CD14-positive monocyte (primary cell): ENCODE results near the gene TMEM59L. TPM values are rescaled to one million over a fixed set of nuclear protein-coding genes. Genes with fewer than 3 reads are reported as not detected.

ENCODE experiments used
- DNase-seq, 3 donors: peaks; one replicate each; pipeline ENCODE4 v3.0.0-alpha.2; 2011 to 2022
- H2AFZ ChIP-seq: 2 replicates; pipeline ENCODE4 v1.6.0; 2012; ENCODE audit warnings: mild to moderate bottlenecking, low read depth, low read length, inconsistent platforms; ENCODE audit not compliant: insufficient read depth, poor library complexity, severe bottlenecking
- H3K27ac ChIP-seq, 2 donors: 1 replicate in 1 of 2; 2 replicates in 1 of 2; pipeline ENCODE4 v1.5.1; 2012 to 2013; ENCODE audit warnings: low read length in 2 of 2, control low read depth in 1 of 2, inconsistent platforms in 1 of 2, low read depth in 1 of 2, mild to moderate bottlenecking in 1 of 2
- H3K27me3 ChIP-seq, 2 donors: one replicate each; pipeline versions ENCODE4 v1.6.0 to v1.6.1; 2011 to 2013; ENCODE audit warnings: low read length in 2 of 2; ENCODE audit not compliant: control insufficient read depth in 2 of 2, insufficient read depth in 2 of 2
- H3K36me3 ChIP-seq, 2 donors: replicated peaks in 1 of 2; 1 replicate in 1 of 2; 2 replicates in 1 of 2; pipeline versions ENCODE4 v1.5.1 to v1.6.1; 2012 to 2013; ENCODE audit warnings: low read length in 2 of 2, control low read depth in 1 of 2, inconsistent platforms in 1 of 2, mild to moderate bottlenecking in 1 of 2; ENCODE audit not compliant: insufficient read depth in 2 of 2, control insufficient read depth in 1 of 2
- H3K4me1 ChIP-seq, 2 donors: 1 replicate in 1 of 2; 2 replicates in 1 of 2; pipeline versions ENCODE4 v1.5.1 to v1.6.1; 2012 to 2013; ENCODE audit warnings: low read length in 2 of 2, control low read depth in 1 of 2, inconsistent platforms in 1 of 2, mild to moderate bottlenecking in 1 of 2, moderate library complexity in 1 of 2; ENCODE audit not compliant: insufficient read depth in 2 of 2, control insufficient read depth in 1 of 2
- H3K4me2 ChIP-seq: replicated peaks from 2 replicates; pipeline ENCODE3; 2012; ENCODE audit warnings: low read length, moderate library complexity, mild to moderate bottlenecking; ENCODE audit not compliant: poor library complexity, severe bottlenecking; ENCODE audit errors: extremely low read depth
- H3K4me3 ChIP-seq, 3 experiments: fragments of 200-600 bp in 1 of 3; sonication (generic) in 1 of 3; replicated peaks in 1 of 3; 1 replicate in 2 of 3; 2 replicates in 1 of 3; pipeline ENCODE4 v1.5.1; 2011 to 2013; ENCODE audit warnings: low read length in 3 of 3, mild to moderate bottlenecking in 3 of 3, control low read depth in 2 of 3, low read depth in 2 of 3, inconsistent platforms in 1 of 3, moderate library complexity in 1 of 3
- H3K79me2 ChIP-seq: 2 replicates; pipeline ENCODE4 v1.6.0; 2012; ENCODE audit warnings: mild to moderate bottlenecking, control low read depth, inconsistent platforms, low read length, moderate library complexity; ENCODE audit not compliant: insufficient read depth
- H3K9ac ChIP-seq: 2 replicates; pipeline ENCODE4 v1.6.0; 2017; ENCODE audit warnings: low read length, mild to moderate bottlenecking; ENCODE audit not compliant: insufficient read depth, poor library complexity, severe bottlenecking
- H3K9me3 ChIP-seq, 2 donors: replicated peaks in 1 of 2; 1 replicate in 1 of 2; 2 replicates in 1 of 2; pipeline versions ENCODE4 v1.5.1 to v1.6.1; 2012 to 2013; ENCODE audit warnings: low read length in 2 of 2, control low read depth in 1 of 2; ENCODE audit not compliant: control insufficient read depth in 1 of 2, insufficient read depth in 1 of 2
- H4K20me1 ChIP-seq: 2 replicates; pipeline ENCODE4 v1.6.0; 2012; ENCODE audit warnings: mild to moderate bottlenecking, low read length, control low read depth, moderate library complexity; ENCODE audit not compliant: insufficient read depth
- H3K27ac Mint-ChIP-seq, 7 donors: one replicate each; pipeline ENCODE4 v1.8.0; 2020; ENCODE audit warnings: mild to moderate bottlenecking in 7 of 7, mixed read lengths in 7 of 7, moderate library complexity in 6 of 7, inconsistent platforms in 2 of 7
- H3K27me3 Mint-ChIP-seq, 3 donors: one replicate each; pipeline ENCODE4 v1.8.0; 2021 to 2022; ENCODE audit warnings: low read depth in 3 of 3, mild to moderate bottlenecking in 3 of 3, mixed read lengths in 3 of 3, moderate library complexity in 3 of 3, inconsistent platforms in 1 of 3
- H3K36me3 Mint-ChIP-seq, 2 donors: one replicate each; pipeline ENCODE4 v1.8.0; 2020; ENCODE audit warnings: mixed read lengths in 2 of 2, inconsistent platforms in 1 of 2, mild to moderate bottlenecking in 1 of 2
- H3K4me1 Mint-ChIP-seq: one replicate; pipeline ENCODE4 v1.8.0; 2020; ENCODE audit warnings: mild to moderate bottlenecking, mixed read lengths
- H3K4me3 Mint-ChIP-seq, 2 donors: one replicate each; pipeline ENCODE4 v1.8.0; 2020; ENCODE audit warnings: mild to moderate bottlenecking in 2 of 2, mixed read lengths in 2 of 2, moderate library complexity in 1 of 2
- H3K9me3 Mint-ChIP-seq, 7 donors: one replicate each; pipeline ENCODE4 v1.8.0; 2020 to 2022; ENCODE audit warnings: mixed read lengths in 7 of 7, mild to moderate bottlenecking in 6 of 7, moderate library complexity in 6 of 7, inconsistent platforms in 2 of 7
- CTCF ChIP-seq: fragments of 200-600 bp; IDR thresholded peaks from one replicate; pipeline ENCODE4 v1.8.0; 2022; ENCODE audit warnings: antibody characterized with exemption, mild to moderate bottlenecking
- WGBS: methylation state at CpG from one replicate; pipeline ENCODE4 v1.1.5; 2013; ENCODE audit warnings: missing lambda C conversion rate; ENCODE audit not compliant: insufficient coverage; 5-methylcytosine and 5-hydroxymethylcytosine counted together
- intact Hi-C, 2 donors: fragments of 100-400 bp; cut with micrococcal nuclease; formaldehyde crosslinking; loops; one replicate each; pipeline versions ENCODE4 v1.15.0 to v1.15.1; 2023
- polyA plus RNA-seq, 3 donors: library from polyadenylated mRNA; depleted of rRNA in 1 of 3; unstranded in 2 of 3; stranded (reverse) in 1 of 3; fragments of 300-500 nt in 2 of 3; fragments of >200 nt in 1 of 3; fragmentation: Illumina TruSeq in 2 of 3; gene quantifications; 1 replicate in 2 of 3; 2 replicates in 1 of 3; pipeline ENCODE4 v1.2.3, GENCODE V29; 2012 to 2021

The TMEM59L gene
- polyA plus RNA-seq, 3 donors: not detected

DNA sequence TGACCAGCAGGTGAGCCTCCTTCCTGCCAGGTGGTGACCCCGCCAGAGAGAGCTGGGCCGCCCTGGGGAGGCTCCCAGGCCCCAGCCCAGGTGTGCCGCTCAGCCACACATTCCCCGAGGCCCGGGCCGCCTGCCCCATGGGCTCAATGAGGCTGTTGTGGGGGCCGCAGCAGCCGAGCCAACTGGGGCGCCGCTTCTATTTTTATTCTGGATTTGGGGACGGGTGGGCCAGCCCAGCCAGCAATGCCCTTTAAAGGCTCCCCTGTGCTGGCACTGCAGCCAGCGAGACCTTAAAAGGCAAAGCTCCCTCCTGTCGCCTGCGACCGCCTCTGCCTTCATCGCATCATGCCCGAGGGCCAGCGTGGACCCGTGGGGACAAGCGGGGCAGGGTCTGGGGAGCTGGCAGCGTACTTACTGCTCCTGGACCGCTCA is 53.1 kb downstream of the TMEM59L start:
- Mint-ChIP-seq H3K4me1 (peaks cover 12% of the 10 kb centered on the region), H3K36me3 (peaks cover 38 to 67% of the 10 kb centered on the region in 2 donors), H3K27me3 (peaks cover 0 to 1% (median 0%) of the 10 kb centered on the region in 3 donors), H3K9me3 (peaks cover 0 to 5% (median 3%) of the 10 kb centered on the region in 7 donors), H3K27ac (no peak overlapping the region), H3K4me3 (no peak overlapping the region)
- Histone ChIP-seq H3K79me2 (no peaks in the 10 kb centered on the region), H3K9ac (no peak overlapping the region), H3K27me3 (no peaks in the 10 kb centered on the region), H3K27ac (no peak overlapping the region), H2AFZ (no peak overlapping the region), H3K4me2 (no peak overlapping the region), H4K20me1 (peaks cover 10% of the 10 kb centered on the region), H3K9me3 (no peaks in the 10 kb centered on the region), H3K36me3 (peaks cover 23 to 57% of the 10 kb centered on the region in 2 donors), H3K4me3 (no peak overlapping the region), H3K4me1 (no peaks in the 10 kb centered on the region)
- intact Hi-C loops: no loop called here
- WGBS: 95% methylated on average over 22 of the region's 22 CpGs
- no peak for TF ChIP-seq CTCF
- no peak for DNase-seq

DNA sequence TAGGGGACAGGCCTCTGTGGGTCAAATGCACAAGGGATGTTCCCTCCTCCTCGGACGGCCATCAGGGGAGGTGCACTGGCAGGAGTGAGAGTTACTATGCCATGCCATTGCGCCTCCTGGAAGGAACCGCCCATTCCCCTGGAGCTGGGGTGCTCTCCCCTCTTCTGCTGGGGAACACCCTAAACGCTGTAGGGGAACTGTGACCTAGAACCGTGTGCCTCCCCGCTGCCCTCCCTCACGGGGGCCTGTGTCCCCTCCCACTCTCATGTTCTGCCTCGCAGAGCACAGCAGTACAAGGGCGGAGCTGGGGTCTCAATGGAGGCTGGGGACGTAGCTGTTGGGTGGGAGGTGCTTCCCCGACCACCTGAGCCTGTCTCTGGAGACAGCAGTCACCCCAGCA is 53.6 kb downstream of the TMEM59L start:
- Histone ChIP-seq H3K36me3 (peaks cover 26 to 57% of the 10 kb centered on the region in 2 donors), H3K9me3 (no peaks in the 10 kb centered on the region), H3K27me3 (no peaks in the 10 kb centered on the region), H2AFZ (no peak overlapping the region), H3K27ac (no peak overlapping the region), H3K79me2 (no peaks in the 10 kb centered on the region), H3K4me3 (no peak overlapping the region), H3K4me2 (no peak overlapping the region), H4K20me1 (peaks cover 8% of the 10 kb centered on the region), H3K9ac (no peak overlapping the region), H3K4me1 (no peaks in the 10 kb centered on the region)
- no peak for TF ChIP-seq CTCF
- DNase-seq: no peak
- Mint-ChIP-seq H3K4me3 (no peak overlapping the region), H3K36me3 (peaks cover 40 to 67% of the 10 kb centered on the region in 2 donors), H3K9me3 (peaks cover 0 to 5% (median 3%) of the 10 kb centered on the region in 7 donors), H3K4me1 (peaks cover 7% of the 10 kb centered on the region), H3K27me3 (peaks cover 0 to 1% (median 0%) of the 10 kb centered on the region in 3 donors), H3K27ac (no peak overlapping the region)
- intact Hi-C loops: no loop called here
- 98% methylated on average over 6 of the region's 12 CpGs for WGBS
